Omental fat pad (tissue), 4 donors: ENCODE measurements around the gene CIAO2A. TPM values are rescaled to one million over a fixed set of nuclear protein-coding genes. Genes with fewer than 3 reads are reported as not detected.

ENCODE experiments used
- ATAC-seq: fragments of 150-250 bp; one replicate; pipeline ENCODE4 v1.9.1; 2016; ENCODE audit warnings: mild to moderate bottlenecking, moderate library complexity; ENCODE audit not compliant: low FRiP score
- DNase-seq: peaks from one replicate; pipeline ENCODE4 v3.0.0-alpha.2; 2019; ENCODE audit warnings: low spot score
- total RNA-seq, 4 donors: library from RNA; depleted of rRNA; stranded (reverse); fragments of >200 nt; gene quantifications; one replicate each; pipeline ENCODE4 v1.1.0, GENCODE V29; 2016
- TF ChIP-seq, protein P1 (sequence below), 3 donors: fragments of 450-650 bp; IDR thresholded peaks; one replicate each; pipeline ENCODE4 v1.5.1; 2016 to 2017; ENCODE audit warnings: antibody characterized with exemption in 3 of 3, mild to moderate bottlenecking in 3 of 3, moderate library complexity in 2 of 3

The CIAO2A gene, protein sequence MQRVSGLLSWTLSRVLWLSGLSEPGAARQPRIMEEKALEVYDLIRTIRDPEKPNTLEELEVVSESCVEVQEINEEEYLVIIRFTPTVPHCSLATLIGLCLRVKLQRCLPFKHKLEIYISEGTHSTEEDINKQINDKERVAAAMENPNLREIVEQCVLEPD
- total RNA-seq, result 10 to 100 TPM; 39.9 to 48.3 (median 40.5) TPM

DNA sequence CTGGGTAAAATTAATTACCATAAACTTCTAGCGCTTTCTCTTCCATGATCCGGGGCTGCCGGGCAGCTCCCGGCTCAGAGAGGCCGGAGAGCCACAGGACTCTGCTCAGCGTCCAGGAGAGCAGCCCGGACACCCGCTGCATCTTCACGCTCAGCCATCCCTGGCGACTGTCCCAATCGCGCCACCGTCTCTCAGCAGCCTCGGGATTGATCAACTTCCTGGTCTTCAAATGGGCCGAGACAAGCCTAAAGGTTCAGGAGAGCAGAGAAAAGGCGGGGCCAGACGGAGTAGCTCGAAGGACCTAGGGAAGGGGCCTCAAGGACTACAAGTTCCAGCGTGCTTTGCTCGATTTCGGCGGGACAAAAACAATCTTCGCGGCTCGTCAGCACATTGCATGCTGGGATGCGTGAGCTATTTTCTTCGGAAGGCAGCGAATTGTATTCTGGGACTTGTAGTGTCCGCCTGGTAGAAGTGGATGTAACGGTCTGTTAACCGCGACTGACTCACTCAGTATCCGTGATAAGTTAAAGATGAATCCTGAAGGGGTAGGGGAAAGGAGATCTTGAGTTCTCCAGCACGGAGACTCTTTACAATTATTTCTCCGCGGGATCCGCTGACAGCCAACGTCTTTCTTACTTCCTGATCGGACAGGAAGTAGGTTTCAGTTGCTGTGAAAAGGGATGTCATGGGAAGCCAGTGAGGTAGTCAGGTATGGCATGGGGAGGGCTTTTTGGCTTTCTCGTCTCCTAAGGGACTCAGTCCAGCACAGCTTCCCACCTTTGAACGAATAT lies at the start of gene CIAO2A:
CIAO2A (minus strand) TSS at position 212 of the 791 bp plus-strand sequence; CDS start at position 142, 70 bp downstream.
- peak; percentile 90 for ATAC-seq
- peak; percentile 79 for DNase-seq
- TF ChIP-seq, protein P1, sequence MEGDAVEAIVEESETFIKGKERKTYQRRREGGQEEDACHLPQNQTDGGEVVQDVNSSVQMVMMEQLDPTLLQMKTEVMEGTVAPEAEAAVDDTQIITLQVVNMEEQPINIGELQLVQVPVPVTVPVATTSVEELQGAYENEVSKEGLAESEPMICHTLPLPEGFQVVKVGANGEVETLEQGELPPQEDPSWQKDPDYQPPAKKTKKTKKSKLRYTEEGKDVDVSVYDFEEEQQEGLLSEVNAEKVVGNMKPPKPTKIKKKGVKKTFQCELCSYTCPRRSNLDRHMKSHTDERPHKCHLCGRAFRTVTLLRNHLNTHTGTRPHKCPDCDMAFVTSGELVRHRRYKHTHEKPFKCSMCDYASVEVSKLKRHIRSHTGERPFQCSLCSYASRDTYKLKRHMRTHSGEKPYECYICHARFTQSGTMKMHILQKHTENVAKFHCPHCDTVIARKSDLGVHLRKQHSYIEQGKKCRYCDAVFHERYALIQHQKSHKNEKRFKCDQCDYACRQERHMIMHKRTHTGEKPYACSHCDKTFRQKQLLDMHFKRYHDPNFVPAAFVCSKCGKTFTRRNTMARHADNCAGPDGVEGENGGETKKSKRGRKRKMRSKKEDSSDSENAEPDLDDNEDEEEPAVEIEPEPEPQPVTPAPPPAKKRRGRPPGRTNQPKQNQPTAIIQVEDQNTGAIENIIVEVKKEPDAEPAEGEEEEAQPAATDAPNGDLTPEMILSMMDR (IDR thresholded peaks at IDR 0.05), result no peak

DNA sequence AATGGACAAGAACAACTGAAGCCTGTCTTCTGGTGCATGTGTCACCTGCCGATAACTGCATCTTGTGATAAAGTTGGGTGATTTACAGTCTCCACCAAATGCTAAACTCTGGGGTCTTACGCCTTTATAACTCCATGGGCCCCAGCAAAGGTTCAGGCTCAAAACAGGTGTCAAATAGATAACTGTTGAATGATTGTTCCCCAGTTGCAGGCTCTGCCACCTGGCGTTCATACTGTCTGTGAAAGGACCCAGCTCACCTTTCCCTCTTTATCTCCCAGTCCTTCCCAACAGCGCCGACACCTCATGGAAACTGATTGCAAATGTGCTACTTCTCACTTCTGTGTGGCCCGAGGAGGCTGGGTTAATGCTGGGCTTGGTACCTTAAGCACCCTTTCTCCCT lies 49.6 kb upstream of the CIAO2A start:
- DNase-seq, result no peak
- ATAC-seq, result no peak
- TF ChIP-seq, protein P1 (IDR thresholded peaks at IDR 0.05), result no peak

DNA sequence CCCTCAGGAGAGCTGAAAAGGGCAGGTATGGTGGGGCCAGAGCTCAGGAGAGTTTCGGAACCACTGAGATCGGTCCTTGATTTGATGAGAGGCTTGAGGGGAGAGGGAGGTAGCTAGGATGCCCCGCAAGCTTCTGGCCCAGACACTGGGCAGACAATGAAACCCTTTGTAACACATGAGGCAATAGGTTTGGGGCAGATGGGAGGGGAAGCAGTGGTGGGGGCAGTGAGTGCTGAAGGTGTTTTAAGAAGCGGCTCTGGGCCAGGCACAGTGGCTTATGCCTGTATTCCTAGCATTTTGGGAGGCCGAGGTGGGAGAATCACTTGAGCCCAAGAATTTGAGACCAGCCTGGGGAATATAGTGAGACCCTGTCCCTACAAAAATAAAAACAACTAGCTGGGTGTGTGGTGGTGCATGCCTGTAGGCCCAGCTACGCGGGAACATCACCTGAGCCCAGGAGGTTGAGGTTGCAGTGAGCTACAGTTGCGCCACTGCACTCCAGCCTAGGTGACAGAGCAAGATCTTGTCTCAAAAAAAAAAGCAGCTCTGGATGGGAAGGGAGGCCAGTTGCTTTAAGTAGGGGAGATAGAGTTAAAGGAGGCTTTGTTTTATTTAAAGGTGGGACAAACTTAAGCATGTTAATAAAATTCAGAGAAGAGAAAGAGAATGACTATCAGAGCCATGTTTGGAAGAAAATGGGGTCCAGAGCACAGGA lies 48.3 kb upstream of the CIAO2A start:
- TF ChIP-seq, protein P1 (IDR thresholded peaks at IDR 0.05), result no peak
- no peak for DNase-seq
- no peak for ATAC-seq

DNA sequence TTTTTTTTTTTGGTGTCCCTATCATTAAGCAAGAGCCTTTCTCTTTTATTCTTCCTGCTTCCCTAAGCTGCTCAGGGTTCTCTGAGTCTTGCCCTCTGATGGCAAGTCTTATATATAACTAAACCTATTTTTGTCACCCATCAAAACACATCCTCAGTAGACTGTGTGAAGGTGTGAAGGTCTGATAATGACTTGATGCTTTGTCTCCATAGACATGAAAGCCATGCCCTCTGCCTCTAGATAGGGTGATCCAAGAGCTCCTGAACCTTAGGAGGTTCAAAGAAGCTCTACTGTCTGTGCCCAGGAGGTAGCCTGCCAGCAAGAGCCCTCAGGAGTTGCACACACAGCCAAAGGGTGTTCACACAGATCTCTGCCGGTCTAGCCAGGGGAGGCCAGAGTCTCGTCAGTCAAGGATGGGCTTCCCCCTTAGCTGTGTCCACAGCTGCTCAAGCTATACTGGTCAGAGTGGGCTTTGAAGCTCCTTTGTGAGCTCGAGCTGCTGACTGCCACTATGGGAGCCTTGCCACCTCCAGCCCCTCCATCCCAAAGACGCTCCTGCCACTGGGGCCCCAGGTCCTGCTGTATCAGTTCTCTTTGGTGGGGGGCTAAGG lies 44.8 kb upstream of the CIAO2A start:
- ATAC-seq (no peak), DNase-seq (no peak)
- TF ChIP-seq, protein P1 (IDR thresholded peaks at IDR 0.05), result no peak

DNA sequence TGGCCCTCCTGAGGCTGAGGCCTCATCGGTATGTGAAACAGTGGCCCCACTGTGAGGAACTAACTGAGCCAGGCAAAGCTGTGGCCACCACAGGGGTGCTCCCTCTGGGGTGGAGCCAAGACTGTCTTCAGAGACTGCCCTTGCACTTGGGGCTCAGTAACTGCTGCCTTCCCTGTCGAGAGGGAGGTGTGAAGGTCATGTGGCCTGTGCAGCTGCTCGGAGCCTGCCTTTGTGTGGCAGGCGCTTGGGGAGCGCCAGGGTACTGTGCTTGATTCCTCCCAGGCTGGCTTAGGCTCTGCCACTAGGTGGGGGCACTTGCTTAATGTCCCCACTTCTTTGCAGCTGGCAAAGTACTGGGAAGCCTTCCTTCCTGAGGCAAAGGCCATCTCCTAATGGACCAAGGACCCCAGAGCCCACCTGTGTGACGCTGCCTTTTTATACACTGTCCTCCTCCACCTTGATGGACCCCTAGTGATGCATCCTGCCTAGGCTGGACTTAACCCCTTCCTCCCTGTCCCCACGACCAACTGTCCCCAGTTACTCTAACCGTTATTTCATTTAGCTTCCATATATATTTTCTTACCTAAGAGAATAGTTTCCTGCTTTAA lies 43.7 kb upstream of the CIAO2A start:
- ATAC-seq, result no peak
- no peak for DNase-seq
- TF ChIP-seq, protein P1 (IDR thresholded peaks at IDR 0.05), result no peak

DNA sequence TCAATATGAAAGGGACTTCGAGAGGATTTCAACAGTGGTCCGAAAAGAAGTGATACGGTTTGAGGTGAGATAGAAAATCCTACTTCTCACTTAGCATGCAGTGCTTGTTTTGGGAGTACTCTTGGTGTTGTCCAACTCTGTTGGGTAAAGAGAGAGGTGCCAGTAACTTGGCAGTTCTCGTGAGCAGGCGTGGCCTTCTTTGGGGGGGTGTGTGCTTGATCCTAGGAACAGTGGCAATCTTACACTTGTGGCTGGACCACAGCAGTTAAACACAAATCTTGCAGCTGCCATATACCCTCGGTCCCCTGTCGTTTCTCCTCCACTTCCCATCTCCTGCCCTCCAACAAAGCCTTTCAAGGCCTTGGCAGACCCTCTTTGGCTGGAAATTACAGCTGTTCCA lies 42.7 kb upstream of the CIAO2A start:
- no peak for ATAC-seq
- no peak for DNase-seq
- TF ChIP-seq, protein P1 (IDR thresholded peaks at IDR 0.05), result no peak
